HG02840 (cell line): ENCODE results near the gene CFB.
A peak's percentile ranks its signal among the peaks of the same experiment; 100 is the strongest.
"Not testable (repeated sequence)": the region's sequence is repeated elsewhere in the genome, so short reads cannot be mapped to it uniquely, and the experiment has no call there.

Experiments
- ATAC-seq: cut with Tn5 transposase; IDR thresholded peaks from one replicate; pipeline ENCODE4 v1.9.1; 2021; ENCODE audit warnings: mild to moderate bottlenecking, moderate library complexity, moderate number of reproducible peaks; ENCODE audit not compliant: unreplicated experiment, low FRiP score

Gene CFB

GRCh38 chr6:31945507-31946369, at the start of gene CFB:
Gene CFB (plus strand): TSS chr6:31946095. CDS start chr6:31946222, 127 bp downstream.
- no peak for ATAC-seq

DNA sequence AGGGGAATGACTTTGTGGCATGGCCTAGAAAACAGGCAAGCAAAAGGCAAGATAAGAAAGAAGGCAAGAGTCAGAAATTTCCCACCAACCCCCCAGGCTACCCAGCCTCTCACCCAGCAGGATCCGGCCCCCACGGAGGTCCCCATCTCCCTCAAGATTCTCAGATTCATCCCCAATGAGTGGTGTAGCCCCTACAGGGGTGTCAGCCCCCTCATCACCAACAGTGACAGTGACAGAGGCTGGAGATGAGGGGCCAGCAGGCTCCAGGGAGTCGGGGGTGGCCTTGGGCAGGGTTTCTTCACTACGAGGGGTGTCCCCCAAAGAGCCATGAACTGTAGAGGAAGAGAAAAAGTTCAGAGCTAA, 49.4 kb upstream of the CFB start:
- no peak for ATAC-seq

- no peak for ATAC-seq
Measured at GRCh38 chr6:31896856-31897611, 48.9 kb upstream of the CFB start.

DNA sequence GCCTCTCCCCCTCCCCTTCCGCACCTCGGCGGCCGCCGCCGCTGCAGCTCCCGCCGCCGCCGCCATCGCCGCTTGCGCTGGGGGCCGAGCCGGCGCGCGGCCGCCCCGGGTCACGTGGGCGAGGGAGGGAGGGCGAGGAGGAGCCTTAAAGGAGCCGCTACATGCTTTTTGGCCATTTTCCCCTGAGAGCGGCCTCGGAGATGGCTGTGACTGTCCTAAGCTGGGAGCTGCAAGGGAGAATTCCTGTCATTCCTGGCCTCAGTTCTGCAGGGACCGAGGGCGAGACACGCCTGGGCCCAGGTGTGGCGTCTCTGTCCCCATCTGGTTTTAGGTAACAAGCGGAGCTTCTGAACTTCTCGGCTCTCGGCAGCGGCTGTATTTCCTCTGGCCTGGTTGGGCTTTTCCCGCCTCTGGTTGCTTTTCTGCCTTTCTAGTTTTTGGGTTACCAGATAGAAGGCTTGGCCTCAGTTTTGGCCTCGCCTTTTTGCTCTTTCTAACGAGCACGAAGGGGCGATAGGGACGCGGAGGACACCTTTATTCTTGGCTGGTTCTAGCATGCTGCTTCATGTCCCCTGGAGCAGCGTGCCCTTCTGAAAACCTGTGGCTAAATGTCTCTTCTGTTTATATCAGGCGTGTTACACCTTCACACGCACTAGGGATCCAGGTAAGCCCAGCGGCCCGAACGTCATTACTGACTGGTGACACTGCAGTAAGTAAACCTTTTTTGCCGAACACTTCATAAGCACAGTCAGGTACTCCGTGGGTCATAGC, 48.1 kb upstream of the CFB start, which contains the start of gene EHMT2:
EHMT2 (minus strand) TSS at position 87 of the 771 bp plus-strand sequence; CDS start at position 66, 21 bp downstream.
- peak; percentile 49 for ATAC-seq

- no peak for ATAC-seq
Measured at GRCh38 chr6:31898383-31899011, 47.4 kb upstream of the CFB start.

DNA sequence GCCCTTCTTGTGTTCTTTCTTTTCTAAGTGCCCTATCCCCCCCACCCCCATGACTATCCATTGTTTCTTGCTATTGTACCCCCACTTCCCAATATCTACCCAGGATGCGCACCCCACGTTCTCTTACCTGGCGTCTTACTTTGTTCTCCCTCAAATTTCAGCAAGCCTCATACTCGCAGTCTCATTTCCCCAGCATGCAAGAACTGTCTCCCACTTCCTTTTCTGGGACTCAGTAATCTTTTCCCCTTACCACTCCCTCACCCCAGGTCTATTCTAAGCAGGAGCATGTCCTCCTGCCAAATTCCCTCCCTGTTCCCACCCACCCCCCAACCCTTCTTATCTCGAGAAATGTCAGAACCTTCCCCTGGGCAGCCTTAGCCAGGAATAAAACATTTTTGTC, 46.7 kb upstream of the CFB start:
- ATAC-seq: no peak

- no peak for ATAC-seq
Measured at GRCh38 chr6:31899882-31900722, 45.8 kb upstream of the CFB start.

DNA sequence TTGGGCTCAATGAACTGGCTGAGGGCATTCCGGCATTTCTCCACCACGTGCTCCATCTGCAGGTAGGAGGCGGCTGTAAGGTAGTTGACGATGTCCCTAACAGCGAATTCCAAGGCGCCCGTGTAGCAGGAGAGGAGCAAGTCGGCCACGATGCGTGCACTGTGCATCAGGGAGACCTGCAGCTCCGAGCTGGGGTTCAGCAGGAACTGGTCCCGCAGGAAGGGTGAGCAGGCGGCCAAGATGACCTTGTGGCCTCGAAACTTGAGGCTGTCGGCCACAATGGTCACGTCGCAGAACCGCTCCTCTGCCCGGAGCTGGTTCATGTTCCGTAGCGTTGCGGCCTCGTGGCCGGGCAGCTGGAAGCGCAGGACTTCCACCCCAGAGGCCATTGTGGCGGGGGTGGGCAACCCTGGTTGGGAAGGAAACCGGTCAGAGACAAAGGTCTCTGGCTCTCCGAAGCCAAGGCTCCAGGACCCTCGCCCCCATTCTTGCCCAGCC, 44.9 kb upstream of the CFB start:
- ATAC-seq: no peak

- no peak for ATAC-seq
Measured at GRCh38 chr6:31901415-31901952, 44.4 kb upstream of the CFB start.

- ATAC-seq: peak; percentile 35
Measured at GRCh38 chr6:31901953-31902643, 43.8 kb upstream of the CFB start, which contains the start of gene ZBTB12. Gene ZBTB12 (minus strand): TSS chr6:31902086. CDS start chr6:31901305, 781 bp downstream.

- no peak for ATAC-seq
Measured at GRCh38 chr6:31903957-31904356, 41.9 kb upstream of the CFB start.

GRCh38 chr6:31905041-31905440, 40.9 kb upstream of the CFB start:
- no peak for ATAC-seq

GRCh38 chr6:31906122-31906521, 39.8 kb upstream of the CFB start:
- ATAC-seq: no peak

GRCh38 chr6:31906727-31907126, 39.2 kb upstream of the CFB start:
- ATAC-seq: not testable (repeated sequence)

DNA sequence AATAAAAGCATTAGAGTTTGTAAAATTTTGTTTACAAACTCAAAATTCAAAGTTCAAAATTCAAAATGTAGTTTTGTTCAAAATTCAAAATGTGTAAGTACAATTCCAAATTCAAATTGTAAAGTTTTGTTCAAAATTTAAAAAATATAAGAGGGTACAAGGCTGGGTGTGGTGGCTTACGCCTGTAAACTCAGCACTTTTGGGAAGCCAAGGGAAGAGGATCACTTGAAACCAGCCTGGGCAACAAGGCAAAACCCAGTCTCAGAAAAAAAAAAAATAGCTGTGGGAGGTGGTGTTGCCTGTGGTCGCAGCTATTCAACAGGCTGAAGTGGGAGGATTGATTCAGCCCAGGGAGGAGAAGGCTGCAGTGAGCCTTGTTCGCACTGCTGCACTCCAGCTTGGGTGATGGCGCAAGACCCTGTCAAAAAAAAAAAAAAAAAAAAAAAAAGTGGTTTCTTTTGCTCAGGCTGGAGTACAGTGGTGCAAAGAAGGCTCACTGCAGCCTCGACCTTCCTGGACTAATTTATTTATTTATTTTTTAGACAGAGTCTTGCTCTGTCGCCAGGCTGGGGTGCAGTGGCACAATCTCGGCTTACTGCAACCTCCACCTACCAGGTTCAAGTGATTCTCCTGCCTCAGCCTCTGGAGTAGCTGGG, 38.6 kb upstream of the CFB start:
- ATAC-seq: no peak

DNA sequence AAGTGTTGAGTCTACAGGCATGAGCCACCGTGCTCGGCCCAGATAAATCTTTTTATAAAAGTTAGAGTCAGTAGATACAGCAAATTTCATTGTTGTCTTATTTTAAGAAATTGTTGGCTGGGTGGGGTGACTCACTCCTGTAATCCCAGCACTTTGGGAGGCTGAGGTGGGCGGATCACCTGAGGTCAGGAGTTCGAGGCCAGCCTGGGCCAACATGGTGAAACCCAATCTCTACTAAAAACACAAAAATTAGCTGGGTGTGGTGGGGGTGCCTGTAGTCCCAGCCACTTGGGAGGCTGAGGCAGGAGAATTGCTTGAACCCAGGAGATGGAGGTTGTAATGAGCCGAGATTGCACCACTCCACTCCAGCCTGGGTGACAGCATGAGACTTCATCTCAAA, 37.6 kb upstream of the CFB start:
- ATAC-seq: not testable (repeated sequence)

DNA sequence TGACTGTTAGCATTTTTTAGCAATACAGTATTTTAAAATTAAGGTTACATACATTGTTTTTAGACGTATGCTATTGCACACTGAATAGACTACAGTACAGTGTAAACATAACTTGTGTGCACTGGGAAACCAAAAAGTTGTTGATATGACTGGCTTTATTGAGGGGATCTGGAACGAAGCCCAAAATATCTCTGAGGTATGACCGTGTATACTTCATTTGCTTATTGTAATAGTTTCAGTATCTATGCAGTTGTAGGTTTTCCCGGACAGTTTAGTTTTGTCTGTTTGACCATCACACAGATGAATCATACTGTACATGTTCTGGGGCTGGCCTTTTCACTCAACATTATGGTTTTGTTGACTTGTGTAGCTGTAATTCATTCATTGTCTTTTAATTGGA, 37.1 kb upstream of the CFB start:
- ATAC-seq: no peak

DNA sequence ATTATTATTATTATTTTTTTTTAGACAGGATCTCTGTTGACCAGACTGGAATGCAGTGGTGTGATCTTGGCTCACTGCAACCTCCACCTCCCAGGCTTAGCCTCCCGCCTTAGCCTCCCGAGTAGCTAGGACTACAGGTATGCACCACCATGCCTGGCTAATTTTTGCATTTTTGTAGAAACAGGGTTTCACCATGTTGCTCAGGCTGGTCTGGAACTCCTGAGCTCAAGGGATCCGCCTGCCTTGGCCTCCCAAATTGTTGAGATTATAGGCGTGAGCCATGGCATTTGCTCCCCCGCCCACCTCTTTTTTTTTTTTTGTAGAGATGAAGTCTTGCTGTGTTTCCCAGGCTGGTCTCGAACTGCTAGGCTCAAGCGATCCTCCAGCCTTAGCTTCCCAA, 36.6 kb upstream of the CFB start:
- not testable (repeated sequence) for ATAC-seq
